GM18873 (cell line): Measurements from ENCODE around the gene FBXO15.
A peak's percentile ranks its signal among the peaks of the same experiment; 100 is the strongest.

Source experiments
- ATAC-seq: cut with Tn5 transposase; IDR thresholded peaks from one replicate; pipeline ENCODE4 v1.9.1; 2021; ENCODE audit warnings: mild to moderate bottlenecking, moderate library complexity, moderate number of reproducible peaks; ENCODE audit not compliant: unreplicated experiment, low FRiP score

The FBXO15 gene

GRCh38 chr18:74154716-74155115 is 7.1 kb upstream of the FBXO15 start:
- no peak for ATAC-seq

GRCh38 chr18:74153793-74154192 is 6.2 kb upstream of the FBXO15 start:
- no peak for ATAC-seq

GRCh38 chr18:74153377-74153776 is 5.7 kb upstream of the FBXO15 start:
- no peak for ATAC-seq

GRCh38 chr18:74152857-74153256 is 5.2 kb upstream of the FBXO15 start:
- no peak for ATAC-seq

GRCh38 chr18:74152270-74152669 is 4.6 kb upstream of the FBXO15 start:
- ATAC-seq, result no peak

- no peak for ATAC-seq
Observed at GRCh38 chr18:74149878-74150277, 2.2 kb upstream of the FBXO15 start.

- peak; percentile 4 for ATAC-seq
Observed at GRCh38 chr18:74148543-74149070, 973 bp upstream of the FBXO15 start.

GRCh38 chr18:74147491-74147778 is 199 bp downstream of the FBXO15 start:
- no peak for ATAC-seq

- ATAC-seq, result no peak
Observed at GRCh38 chr18:74146756-74147155, 878 bp downstream of the FBXO15 start.

GRCh38 chr18:74142252-74142651 is 5.4 kb downstream of the FBXO15 start:
- no peak for ATAC-seq

- no peak for ATAC-seq
Observed at GRCh38 chr18:74141667-74142066, 6.0 kb downstream of the FBXO15 start.

- ATAC-seq, result no peak
Observed at GRCh38 chr18:74140582-74140981, 7.1 kb downstream of the FBXO15 start.

GRCh38 chr18:74139888-74140287 is 7.7 kb downstream of the FBXO15 start:
- ATAC-seq, result no peak

- no peak for ATAC-seq
Observed at GRCh38 chr18:74139411-74139810, 8.2 kb downstream of the FBXO15 start.

- ATAC-seq, result no peak
Observed at GRCh38 chr18:74137920-74138538, 9.6 kb downstream of the FBXO15 start.

- ATAC-seq, result no peak
Observed at GRCh38 chr18:74132201-74132600, 15.4 kb downstream of the FBXO15 start.

GRCh38 chr18:74131124-74131523 is 16.5 kb downstream of the FBXO15 start:
- ATAC-seq, result no peak

GRCh38 chr18:74128159-74128558 is 19.5 kb downstream of the FBXO15 start:
- no peak for ATAC-seq

GRCh38 chr18:74126684-74127655 is 20.7 kb downstream of the FBXO15 start:
- ATAC-seq, result no peak

- ATAC-seq, result no peak
Observed at GRCh38 chr18:74124642-74125041, 23.0 kb downstream of the FBXO15 start.

GRCh38 chr18:74123200-74123599 is 24.4 kb downstream of the FBXO15 start:
- no peak for ATAC-seq
